ENCODE data around the gene ZNF385B. TPM values are rescaled to one million over a fixed set of nuclear protein-coding genes. Genes with fewer than 3 reads are reported as not detected.

The ZNF385B gene
- total RNA-seq, 1 donor from 2014 or later: not detected

GRCh38 chr2:179856205-179856604 is 5.2 kb downstream of the ZNF385B start:
- Mint-ChIP-seq H3K4me3 (ENCODE audit: unreplicated experiment) (no peak overlapping the region), H3K9me3 (ENCODE audit: unreplicated experiment) (no peaks in the 10 kb centered on the region), H3K4me1 (ENCODE audit: low read depth, unreplicated experiment) (no peaks in the 10 kb centered on the region), H3K36me3 (ENCODE audit: unreplicated experiment) (no peaks in the 10 kb centered on the region), H3K27ac (ENCODE audit: unreplicated experiment) (no peak overlapping the region), H3K27me3 (ENCODE audit: unreplicated experiment) (peaks cover 3% of the 10 kb centered on the region)
- no peak for DNase-seq
- TF ChIP-seq CTCF (IDR thresholded peaks at IDR 0.05; ENCODE audit: partially characterized antibody, unreplicated experiment): no peak

GRCh38 chr2:179855673-179856072 is 5.7 kb downstream of the ZNF385B start:
- H3K27me3 Mint-ChIP-seq (ENCODE audit: unreplicated experiment): peaks cover 3% of the 10 kb centered on the region
- H3K36me3 Mint-ChIP-seq (ENCODE audit: unreplicated experiment): no peaks in the 10 kb centered on the region
- no peaks in the 10 kb centered on the region for H3K4me1 Mint-ChIP-seq (ENCODE audit: low read depth, unreplicated experiment)
- H3K27ac Mint-ChIP-seq (ENCODE audit: unreplicated experiment): no peak overlapping the region
- no peak for DNase-seq
- TF ChIP-seq CTCF (IDR thresholded peaks at IDR 0.05; ENCODE audit: partially characterized antibody, unreplicated experiment): no peak
- H3K9me3 Mint-ChIP-seq (ENCODE audit: unreplicated experiment): no peaks in the 10 kb centered on the region
- no peak overlapping the region for H3K4me3 Mint-ChIP-seq (ENCODE audit: unreplicated experiment)

GRCh38 chr2:179854891-179855290 is 6.5 kb downstream of the ZNF385B start:
- no peaks in the 10 kb centered on the region for H3K9me3 Mint-ChIP-seq (ENCODE audit: unreplicated experiment)
- no peak for TF ChIP-seq CTCF (IDR thresholded peaks at IDR 0.05; ENCODE audit: partially characterized antibody, unreplicated experiment)

GRCh38 chr2:179853108-179853507 is 8.3 kb downstream of the ZNF385B start:
- H3K27me3 Mint-ChIP-seq (ENCODE audit: unreplicated experiment): no peaks in the 10 kb centered on the region
- H3K4me3 Mint-ChIP-seq (ENCODE audit: unreplicated experiment): no peak overlapping the region
- TF ChIP-seq CTCF (IDR thresholded peaks at IDR 0.05; ENCODE audit: partially characterized antibody, unreplicated experiment): no peak
- no peaks in the 10 kb centered on the region for H3K36me3 Mint-ChIP-seq (ENCODE audit: unreplicated experiment)
- DNase-seq: no peak
- H3K27ac Mint-ChIP-seq (ENCODE audit: unreplicated experiment): no peak overlapping the region
- no peaks in the 10 kb centered on the region for H3K9me3 Mint-ChIP-seq (ENCODE audit: unreplicated experiment)
- no peaks in the 10 kb centered on the region for H3K4me1 Mint-ChIP-seq (ENCODE audit: low read depth, unreplicated experiment)

More at GRCh38 chr2:179854891-179855290, 6.5 kb downstream of the ZNF385B start:
- Mint-ChIP-seq H3K4me3 (ENCODE audit: unreplicated experiment) (no peak overlapping the region), H3K4me1 (ENCODE audit: low read depth, unreplicated experiment) (no peaks in the 10 kb centered on the region), H3K27ac (ENCODE audit: unreplicated experiment) (no peak overlapping the region), H3K27me3 (ENCODE audit: unreplicated experiment) (no peaks in the 10 kb centered on the region), H3K36me3 (ENCODE audit: unreplicated experiment) (no peaks in the 10 kb centered on the region)
- no peak for DNase-seq

GRCh38 chr2:179850188-179850587 is 11.2 kb downstream of the ZNF385B start:
- Mint-ChIP-seq H3K36me3 (ENCODE audit: unreplicated experiment) (no peaks in the 10 kb centered on the region), H3K27me3 (ENCODE audit: unreplicated experiment) (peaks cover 2% of the 10 kb centered on the region), H3K27ac (ENCODE audit: unreplicated experiment) (no peak overlapping the region), H3K4me3 (ENCODE audit: unreplicated experiment) (no peak overlapping the region), H3K4me1 (ENCODE audit: low read depth, unreplicated experiment) (no peaks in the 10 kb centered on the region), H3K9me3 (ENCODE audit: unreplicated experiment) (no peaks in the 10 kb centered on the region)
- no peak for DNase-seq
- no peak for TF ChIP-seq CTCF (IDR thresholded peaks at IDR 0.05; ENCODE audit: partially characterized antibody, unreplicated experiment)
